CD14-positive monocyte (primary cell): ENCODE data around the gene PDE4B. TPM values are rescaled to one million over a fixed set of nuclear protein-coding genes. Genes with fewer than 3 reads are reported as not detected.

Experiments
- DNase-seq, 3 donors: peaks; one replicate each; pipeline ENCODE4 v3.0.0-alpha.2; 2011 to 2022
- H2AFZ ChIP-seq: 2 replicates; pipeline ENCODE4 v1.6.0; 2012; ENCODE audit warnings: mild to moderate bottlenecking, low read depth, low read length, inconsistent platforms; ENCODE audit not compliant: insufficient read depth, poor library complexity, severe bottlenecking
- H3K27ac ChIP-seq, 2 donors: 1 replicate in 1 of 2; 2 replicates in 1 of 2; pipeline ENCODE4 v1.5.1; 2012 to 2013; ENCODE audit warnings: low read length in 2 of 2, control low read depth in 1 of 2, inconsistent platforms in 1 of 2, low read depth in 1 of 2, mild to moderate bottlenecking in 1 of 2
- H3K27me3 ChIP-seq, 2 donors: one replicate each; pipeline versions ENCODE4 v1.6.0 to v1.6.1; 2011 to 2013; ENCODE audit warnings: low read length in 2 of 2; ENCODE audit not compliant: control insufficient read depth in 2 of 2, insufficient read depth in 2 of 2
- H3K36me3 ChIP-seq, 2 donors: replicated peaks in 1 of 2; 1 replicate in 1 of 2; 2 replicates in 1 of 2; pipeline versions ENCODE4 v1.5.1 to v1.6.1; 2012 to 2013; ENCODE audit warnings: low read length in 2 of 2, control low read depth in 1 of 2, inconsistent platforms in 1 of 2, mild to moderate bottlenecking in 1 of 2; ENCODE audit not compliant: insufficient read depth in 2 of 2, control insufficient read depth in 1 of 2
- H3K4me1 ChIP-seq, 2 donors: 1 replicate in 1 of 2; 2 replicates in 1 of 2; pipeline versions ENCODE4 v1.5.1 to v1.6.1; 2012 to 2013; ENCODE audit warnings: low read length in 2 of 2, control low read depth in 1 of 2, inconsistent platforms in 1 of 2, mild to moderate bottlenecking in 1 of 2, moderate library complexity in 1 of 2; ENCODE audit not compliant: insufficient read depth in 2 of 2, control insufficient read depth in 1 of 2
- H3K4me2 ChIP-seq: replicated peaks from 2 replicates; pipeline ENCODE3; 2012; ENCODE audit warnings: low read length, moderate library complexity, mild to moderate bottlenecking; ENCODE audit not compliant: poor library complexity, severe bottlenecking; ENCODE audit errors: extremely low read depth
- H3K4me3 ChIP-seq, 3 experiments: fragments of 200-600 bp in 1 of 3; sonication (generic) in 1 of 3; replicated peaks in 1 of 3; 1 replicate in 2 of 3; 2 replicates in 1 of 3; pipeline ENCODE4 v1.5.1; 2011 to 2013; ENCODE audit warnings: low read length in 3 of 3, mild to moderate bottlenecking in 3 of 3, control low read depth in 2 of 3, low read depth in 2 of 3, inconsistent platforms in 1 of 3, moderate library complexity in 1 of 3
- H3K79me2 ChIP-seq: 2 replicates; pipeline ENCODE4 v1.6.0; 2012; ENCODE audit warnings: mild to moderate bottlenecking, control low read depth, inconsistent platforms, low read length, moderate library complexity; ENCODE audit not compliant: insufficient read depth
- H3K9ac ChIP-seq: 2 replicates; pipeline ENCODE4 v1.6.0; 2017; ENCODE audit warnings: low read length, mild to moderate bottlenecking; ENCODE audit not compliant: insufficient read depth, poor library complexity, severe bottlenecking
- H3K9me3 ChIP-seq, 2 donors: replicated peaks in 1 of 2; 1 replicate in 1 of 2; 2 replicates in 1 of 2; pipeline versions ENCODE4 v1.5.1 to v1.6.1; 2012 to 2013; ENCODE audit warnings: low read length in 2 of 2, control low read depth in 1 of 2; ENCODE audit not compliant: control insufficient read depth in 1 of 2, insufficient read depth in 1 of 2
- H4K20me1 ChIP-seq: 2 replicates; pipeline ENCODE4 v1.6.0; 2012; ENCODE audit warnings: mild to moderate bottlenecking, low read length, control low read depth, moderate library complexity; ENCODE audit not compliant: insufficient read depth
- H3K27ac Mint-ChIP-seq, 7 donors: one replicate each; pipeline ENCODE4 v1.8.0; 2020; ENCODE audit warnings: mild to moderate bottlenecking in 7 of 7, mixed read lengths in 7 of 7, moderate library complexity in 6 of 7, inconsistent platforms in 2 of 7
- H3K27me3 Mint-ChIP-seq, 3 donors: one replicate each; pipeline ENCODE4 v1.8.0; 2021 to 2022; ENCODE audit warnings: low read depth in 3 of 3, mild to moderate bottlenecking in 3 of 3, mixed read lengths in 3 of 3, moderate library complexity in 3 of 3, inconsistent platforms in 1 of 3
- H3K36me3 Mint-ChIP-seq, 2 donors: one replicate each; pipeline ENCODE4 v1.8.0; 2020; ENCODE audit warnings: mixed read lengths in 2 of 2, inconsistent platforms in 1 of 2, mild to moderate bottlenecking in 1 of 2
- H3K4me1 Mint-ChIP-seq: one replicate; pipeline ENCODE4 v1.8.0; 2020; ENCODE audit warnings: mild to moderate bottlenecking, mixed read lengths
- H3K4me3 Mint-ChIP-seq, 2 donors: one replicate each; pipeline ENCODE4 v1.8.0; 2020; ENCODE audit warnings: mild to moderate bottlenecking in 2 of 2, mixed read lengths in 2 of 2, moderate library complexity in 1 of 2
- H3K9me3 Mint-ChIP-seq, 7 donors: one replicate each; pipeline ENCODE4 v1.8.0; 2020 to 2022; ENCODE audit warnings: mixed read lengths in 7 of 7, mild to moderate bottlenecking in 6 of 7, moderate library complexity in 6 of 7, inconsistent platforms in 2 of 7
- CTCF ChIP-seq: fragments of 200-600 bp; IDR thresholded peaks from one replicate; pipeline ENCODE4 v1.8.0; 2022; ENCODE audit warnings: antibody characterized with exemption, mild to moderate bottlenecking
- WGBS: methylation state at CpG from one replicate; pipeline ENCODE4 v1.1.5; 2013; ENCODE audit warnings: missing lambda C conversion rate; ENCODE audit not compliant: insufficient coverage; 5-methylcytosine and 5-hydroxymethylcytosine counted together
- intact Hi-C, 2 donors: fragments of 100-400 bp; cut with micrococcal nuclease; formaldehyde crosslinking; loops; one replicate each; pipeline versions ENCODE4 v1.15.0 to v1.15.1; 2023
- polyA plus RNA-seq, 3 donors: library from polyadenylated mRNA; depleted of rRNA in 1 of 3; unstranded in 2 of 3; stranded (reverse) in 1 of 3; fragments of 300-500 nt in 2 of 3; fragments of >200 nt in 1 of 3; fragmentation: Illumina TruSeq in 2 of 3; gene quantifications; 1 replicate in 2 of 3; 2 replicates in 1 of 3; pipeline ENCODE4 v1.2.3, GENCODE V29; 2012 to 2021

PDE4B gene
- polyA plus RNA-seq, 3 donors = 17.2 to 52.8 (median 25.2) TPM

DNA sequence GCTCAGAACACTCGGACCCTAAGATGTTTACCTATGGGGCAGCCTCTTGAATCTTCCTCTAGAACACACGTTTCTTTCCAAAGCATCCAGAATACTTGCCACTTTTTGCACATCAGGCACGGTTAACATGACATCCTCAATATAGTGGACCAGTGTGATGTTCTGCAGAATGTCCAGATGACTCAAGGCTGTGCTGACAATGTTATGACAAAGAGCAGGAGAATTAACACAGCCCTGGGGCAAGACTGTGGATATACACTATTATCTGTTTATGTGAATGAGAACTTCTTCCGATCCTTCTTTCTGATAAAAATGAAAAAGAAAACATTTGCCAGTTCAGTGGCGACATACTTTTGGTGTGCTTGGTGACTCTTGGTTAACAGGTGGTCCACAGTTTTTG, 154.3 kb downstream of the PDE4B start:
- H3K27me3 Mint-ChIP-seq = peaks cover 0 to 3% (median 0%) of the 10 kb centered on the region in 3 donors
- no peak overlapping the region for H3K4me3 ChIP-seq

DNA sequence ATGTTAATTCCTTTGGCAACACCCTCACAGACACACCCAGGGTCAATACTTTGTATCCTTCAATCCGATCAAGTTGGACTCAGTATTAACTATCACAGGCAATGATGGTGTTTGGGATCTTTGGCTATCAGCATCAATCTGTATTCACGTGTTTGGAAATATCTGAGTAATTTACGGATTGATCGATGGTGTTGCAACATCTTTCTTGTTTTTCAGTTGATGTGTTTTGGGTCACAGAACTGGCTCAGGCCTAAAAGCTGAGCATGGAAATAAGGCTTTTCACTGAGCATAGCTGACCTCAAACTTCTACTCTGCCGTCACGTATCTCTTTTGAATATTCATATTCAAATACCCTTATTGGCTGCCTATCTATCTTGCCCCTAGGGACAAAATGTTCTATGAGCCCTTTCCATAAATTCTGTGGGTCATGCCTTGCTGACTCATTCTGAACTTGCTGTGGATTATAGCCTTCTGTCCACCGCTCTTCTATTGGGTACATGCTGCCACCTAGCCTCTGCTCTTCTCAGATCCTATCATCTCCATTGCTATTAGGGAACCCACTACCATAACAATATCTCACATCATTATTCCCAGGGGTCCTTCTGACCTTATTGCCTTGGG, 156.0 kb downstream of the PDE4B start:
- Mint-ChIP-seq H3K27ac (no peak overlapping the region), H3K27me3 (peaks cover 0 to 2% (median 0%) of the 10 kb centered on the region in 3 donors), H3K4me3 (no peak overlapping the region), H3K4me1 (no peaks in the 10 kb centered on the region), H3K36me3 (no peaks in the 10 kb centered on the region), H3K9me3 (no peaks in the 10 kb centered on the region)
- H3K4me2 ChIP-seq = no peak overlapping the region
- TF ChIP-seq CTCF = no peak
- no peaks in the 10 kb centered on the region for H3K36me3 ChIP-seq
- H3K9me3 ChIP-seq = no peaks in the 10 kb centered on the region
- no peak overlapping the region for H3K27ac ChIP-seq
- no peak overlapping the region for H3K4me3 ChIP-seq
- no peaks in the 10 kb centered on the region for H3K79me2 ChIP-seq
- no peak overlapping the region for H3K9ac ChIP-seq
- H2AFZ ChIP-seq = no peak overlapping the region
- H4K20me1 ChIP-seq = no peaks in the 10 kb centered on the region
- DNase-seq = no peak
- no peaks in the 10 kb centered on the region for H3K27me3 ChIP-seq
- 100% methylated on average over 4 of the region's 7 CpGs for WGBS
- H3K4me1 ChIP-seq = no peaks in the 10 kb centered on the region
- intact Hi-C loops = no loop called here

More for the DNA sequence above, 154.3 kb downstream of the PDE4B start:
- H3K27me3 ChIP-seq = no peaks in the 10 kb centered on the region
- H3K4me2 ChIP-seq = no peak overlapping the region
- no peaks in the 10 kb centered on the region for H4K20me1 ChIP-seq
- Mint-ChIP-seq H3K27ac (no peak overlapping the region), H3K36me3 (no peaks in the 10 kb centered on the region), H3K4me3 (no peak overlapping the region), H3K4me1 (no peaks in the 10 kb centered on the region), H3K9me3 (peaks cover 0 to 2% (median 0%) of the 10 kb centered on the region in 7 donors)
- H3K36me3 ChIP-seq = no peaks in the 10 kb centered on the region
- H2AFZ ChIP-seq = no peak overlapping the region
- H3K27ac ChIP-seq = no peak overlapping the region
- H3K4me1 ChIP-seq = no peaks in the 10 kb centered on the region
- H3K9me3 ChIP-seq = no peaks in the 10 kb centered on the region
- intact Hi-C loops = no loop called here
- 100% methylated on average over 3 of the region's 5 CpGs for WGBS
- no peak for DNase-seq
- no peak overlapping the region for H3K9ac ChIP-seq
- no peaks in the 10 kb centered on the region for H3K79me2 ChIP-seq
- no peak for TF ChIP-seq CTCF
